ENCODE measurements around the gene CDKAL1. TPM values are rescaled to one million over a fixed set of nuclear protein-coding genes. Genes with fewer than 3 reads are reported as not detected.

Gene CDKAL1
- total and polyA plus RNA-seq, 9 of the 15 experiments (the other 6 are each of a cell fraction or from before 2014, with no cell fraction given), result 11.2 to 36.3 (median 20.1) TPM

GRCh38 chr6:21150667-21151066 is 616.4 kb downstream of the CDKAL1 start:
- H3K27me3 ChIP-seq (ENCODE audit: control insufficient read depth in 2 of 2, insufficient read depth in 2 of 2, low read length in 2 of 2), result no peaks in the 10 kb centered on the region
- H3K9me1 ChIP-seq (ENCODE audit: control insufficient read depth, insufficient read depth, low read length), result no peaks in the 10 kb centered on the region
- no peak overlapping the region for H3K4me2 ChIP-seq (ENCODE audit: insufficient read depth, low read length)
- CTCF ChIA-PET (ENCODE audit: low intra/inter-chr PET ratio), result no interaction called here
- in situ Hi-C loops (cut with MboI), result no loop called here
- ATAC-seq (no peak), FAIRE-seq (no peak), DNase-seq (ENCODE audit: extremely low read depth in 1 of 4, low spot score in 3 of 4) (no peak)
- POLR2A ChIA-PET, result no interaction called here
- H3K36me3 ChIP-seq (ENCODE audit: control insufficient read depth, insufficient read depth, low read length), result no peaks in the 10 kb centered on the region
- H3K79me2 ChIP-seq (ENCODE audit: control insufficient read depth, insufficient read depth, low read length), result no peaks in the 10 kb centered on the region
- H3K27ac ChIP-seq (ENCODE audit: extremely low read depth, low read depth, low read length), result no peak overlapping the region
- no peaks in the 10 kb centered on the region for H3K4me1 ChIP-seq (replicated peaks in 1 of 2; ENCODE audit: control insufficient read depth in 2 of 2, insufficient read depth in 2 of 2, low read length in 2 of 2)
- BruUV-seq (replicated peaks), result no TSS peak
- no peak overlapping the region for H3K4me3 ChIP-seq
- intact Hi-C loops (cut with micrococcal nuclease), result no loop called here
- WGBS (ENCODE audit: insufficient coverage, low coverage, missing lambda C conversion rate), result 40% methylated on average over 1 of the region's 1 CpG
- H3K9ac ChIP-seq (ENCODE audit: insufficient read depth in 1 of 2, low read depth in 2 of 2, low read length in 2 of 2), result no peak overlapping the region
- H3K9me3 ChIP-seq (replicated peaks; ENCODE audit: control insufficient read depth, insufficient read depth, low read depth, low read length), result no peaks in the 10 kb centered on the region
- TF ChIP-seq POLR2AphosphoS5 (IDR thresholded peaks at IDR 0.05; ENCODE audit: control insufficient read depth, insufficient read depth, low read depth, low read length), result no peak
- no peak for TF ChIP-seq SAFB (IDR thresholded peaks at IDR 0.05; ENCODE audit: borderline replicate concordance, low read depth, low read length)
- no peak for TF ChIP-seq AFF1 (IDR thresholded peaks at IDR 0.05; ENCODE audit: low read depth in 1 of 2, partially characterized antibody in 2 of 2)
- TF ChIP-seq PBX2 (CRISPR knock-in tag; IDR thresholded peaks at IDR 0.05; ENCODE audit: low read depth), result no peak
- no peak for TF ChIP-seq PBX2 (tag; conservative IDR thresholded peaks at IDR 0.05; ENCODE audit: low read depth)
- no peak for TF ChIP-seq SETDB1 (IDR thresholded peaks at IDR 0.05; ENCODE audit: low read length)
- TF ChIP-seq GTF2A2 (tag; IDR thresholded peaks at IDR 0.05), result no peak
- no peak for TF ChIP-seq NKRF (IDR thresholded peaks at IDR 0.05; ENCODE audit: borderline replicate concordance)
- TF ChIP-seq RBM15 (IDR thresholded peaks at IDR 0.05; ENCODE audit: insufficient read depth, low read length), result no peak
- no peak for TF ChIP-seq RNF2 (IDR thresholded peaks at IDR 0.05)
- H4K20me1 ChIP-seq (replicated peaks; ENCODE audit: control insufficient read depth, insufficient read depth, low read length), result no peaks in the 10 kb centered on the region
- no peak overlapping the region for H2AFZ ChIP-seq (ENCODE audit: low read depth, low read length)

Measured in K562 (cell line).